ENCODE measurements around the gene RPS6KB2.
"Not testable (repeated sequence)": the region's sequence is repeated elsewhere in the genome, so short reads cannot be mapped to it uniquely, and the experiment has no call there.

RPS6KB2 gene

DNA sequence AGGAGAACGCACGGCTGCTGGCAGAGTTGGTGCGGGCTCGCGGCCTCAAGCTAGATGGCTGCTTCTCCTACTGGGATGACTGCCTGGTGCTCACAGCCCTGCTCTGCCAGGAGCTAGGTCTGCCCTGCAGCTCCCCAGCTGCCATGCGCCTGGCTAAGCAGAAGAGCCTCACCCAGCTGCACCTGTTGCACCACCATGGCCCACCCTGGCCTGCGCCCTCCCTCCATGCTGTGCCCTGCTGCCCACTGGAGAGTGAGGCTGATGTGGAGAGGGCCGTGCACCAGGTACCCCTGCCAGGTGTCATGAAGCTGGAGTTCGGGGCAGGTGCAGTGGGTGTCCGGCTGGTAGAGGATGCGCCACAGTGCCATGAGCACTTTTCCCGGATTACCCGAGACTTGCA lies 4.8 kb upstream of the RPS6KB2 start:
- no peak overlapping the region for H3K4me3 ChIP-seq (replicated peaks; ENCODE audit: low read depth, low read length)
- DNase-seq (ENCODE audit: extremely low read depth, low read depth), result no peak
- TF ChIP-seq, protein P1, sequence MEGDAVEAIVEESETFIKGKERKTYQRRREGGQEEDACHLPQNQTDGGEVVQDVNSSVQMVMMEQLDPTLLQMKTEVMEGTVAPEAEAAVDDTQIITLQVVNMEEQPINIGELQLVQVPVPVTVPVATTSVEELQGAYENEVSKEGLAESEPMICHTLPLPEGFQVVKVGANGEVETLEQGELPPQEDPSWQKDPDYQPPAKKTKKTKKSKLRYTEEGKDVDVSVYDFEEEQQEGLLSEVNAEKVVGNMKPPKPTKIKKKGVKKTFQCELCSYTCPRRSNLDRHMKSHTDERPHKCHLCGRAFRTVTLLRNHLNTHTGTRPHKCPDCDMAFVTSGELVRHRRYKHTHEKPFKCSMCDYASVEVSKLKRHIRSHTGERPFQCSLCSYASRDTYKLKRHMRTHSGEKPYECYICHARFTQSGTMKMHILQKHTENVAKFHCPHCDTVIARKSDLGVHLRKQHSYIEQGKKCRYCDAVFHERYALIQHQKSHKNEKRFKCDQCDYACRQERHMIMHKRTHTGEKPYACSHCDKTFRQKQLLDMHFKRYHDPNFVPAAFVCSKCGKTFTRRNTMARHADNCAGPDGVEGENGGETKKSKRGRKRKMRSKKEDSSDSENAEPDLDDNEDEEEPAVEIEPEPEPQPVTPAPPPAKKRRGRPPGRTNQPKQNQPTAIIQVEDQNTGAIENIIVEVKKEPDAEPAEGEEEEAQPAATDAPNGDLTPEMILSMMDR (IDR thresholded peaks at IDR 0.05; ENCODE audit: low read depth, low read length, missing control alignments), result no peak

DNA sequence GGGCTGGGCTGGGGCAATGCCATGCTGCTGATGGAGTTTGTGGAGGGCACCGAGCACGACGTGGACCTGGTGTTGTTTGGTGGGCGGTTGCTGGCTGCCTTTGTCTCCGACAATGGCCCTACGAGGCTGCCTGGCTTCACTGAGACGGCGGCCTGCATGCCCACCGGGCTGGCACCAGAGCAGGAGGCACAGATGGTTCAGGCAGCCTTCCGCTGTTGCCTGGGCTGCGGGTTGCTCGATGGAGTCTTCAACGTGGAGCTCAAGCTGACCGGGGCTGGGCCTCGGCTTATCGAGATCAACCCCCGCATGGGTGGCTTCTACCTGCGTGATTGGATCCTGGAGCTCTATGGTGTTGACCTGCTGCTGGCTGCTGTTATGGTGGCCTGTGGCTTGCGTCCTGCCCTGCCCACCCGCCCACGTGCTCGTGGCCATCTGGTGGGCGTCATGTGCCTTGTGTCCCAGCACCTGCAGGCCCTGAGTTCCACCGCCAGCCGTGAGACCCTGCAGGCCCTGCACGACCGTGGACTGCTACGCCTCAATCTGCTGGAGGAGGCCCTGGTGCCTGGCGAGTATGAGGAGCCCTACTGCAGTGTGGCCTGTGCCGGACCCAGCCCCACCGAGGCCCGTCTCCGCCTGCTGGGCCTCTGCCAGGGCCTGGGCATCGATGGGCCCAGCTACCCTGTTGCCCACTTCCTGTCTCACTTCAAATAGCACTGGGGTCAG lies 4.2 kb upstream of the RPS6KB2 start:
- no peak for DNase-seq (ENCODE audit: extremely low read depth, low read depth)
- no peak overlapping the region for H3K4me3 ChIP-seq (replicated peaks; ENCODE audit: low read depth, low read length)

DNA sequence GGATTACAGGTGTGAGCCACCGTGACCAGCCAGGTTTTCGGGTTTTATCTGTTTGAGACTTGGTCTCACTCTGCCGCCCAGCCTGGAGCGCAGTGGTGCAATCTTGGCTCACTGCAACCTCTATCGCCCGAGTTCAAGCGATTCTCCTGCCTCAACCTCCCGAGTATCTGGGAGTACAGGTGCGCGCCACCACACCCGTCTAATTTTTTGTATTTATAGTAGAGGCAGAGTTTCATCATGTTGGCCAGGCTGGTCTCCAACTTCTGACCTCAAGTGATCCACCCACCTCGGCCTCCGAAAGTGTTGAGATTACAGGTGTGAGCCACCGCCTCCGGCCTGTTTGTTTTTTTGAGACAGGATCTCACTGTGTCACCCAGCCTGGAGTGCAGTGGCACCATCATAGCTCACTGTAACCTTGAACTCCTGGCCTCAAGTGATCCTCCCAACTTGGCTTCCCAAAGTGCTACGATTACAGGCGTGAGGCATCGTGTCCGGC lies 882 bp upstream of the RPS6KB2 start:
- not testable (repeated sequence) for DNase-seq (ENCODE audit: extremely low read depth, low read depth)

More for the DNA sequence above, 4.2 kb upstream of the RPS6KB2 start:
- TF ChIP-seq, protein P1 (IDR thresholded peaks at IDR 0.05; ENCODE audit: low read depth, low read length, missing control alignments), result no peak

GRCh38 chr11:67429038-67429668 lies 859 bp downstream of the RPS6KB2 start:
- DNase-seq (ENCODE audit: extremely low read depth, low read depth), result no peak
- TF ChIP-seq, protein P1 (IDR thresholded peaks at IDR 0.05; ENCODE audit: low read depth, low read length, missing control alignments), result no peak
- peak overlapping the region; percentile 66 for H3K4me3 ChIP-seq (replicated peaks; ENCODE audit: low read depth, low read length)

More for the DNA sequence above, 882 bp upstream of the RPS6KB2 start:
- H3K4me3 ChIP-seq (replicated peaks; ENCODE audit: low read depth, low read length), result peak overlapping the region; percentile 66

DNA sequence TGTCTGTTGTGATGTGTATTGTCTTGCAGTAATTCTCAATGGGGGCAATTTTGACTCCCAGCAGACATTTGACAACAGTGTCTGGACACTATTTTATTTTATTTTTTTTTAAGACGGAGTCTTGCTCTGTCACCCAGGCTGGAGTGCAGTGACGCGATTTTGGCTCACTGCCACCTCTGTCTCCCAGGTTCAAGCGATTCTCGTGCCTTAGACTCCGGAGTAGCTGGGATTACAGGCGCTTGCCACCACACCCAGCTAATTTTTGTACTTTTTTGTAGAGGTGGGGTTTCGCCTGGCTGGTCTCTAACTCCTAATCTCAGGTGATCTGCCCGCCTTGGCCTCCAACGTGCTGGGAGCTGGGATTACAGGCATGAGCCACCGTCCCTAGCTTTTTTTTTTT lies 1.4 kb downstream of the RPS6KB2 start:
- TF ChIP-seq, protein P1 (IDR thresholded peaks at IDR 0.05; ENCODE audit: low read depth, low read length, missing control alignments), result no peak
- no peak for DNase-seq (ENCODE audit: extremely low read depth, low read depth)
- peak overlapping the region; percentile 66 for H3K4me3 ChIP-seq (replicated peaks; ENCODE audit: low read depth, low read length)

GRCh38 chr11:67431346-67432249 lies 3.3 kb downstream of the RPS6KB2 start:
- no peak overlapping the region for H3K4me3 ChIP-seq (replicated peaks; ENCODE audit: low read depth, low read length)
- TF ChIP-seq, protein P1 (IDR thresholded peaks at IDR 0.05; ENCODE audit: low read depth, low read length, missing control alignments), result no peak
- DNase-seq (ENCODE audit: extremely low read depth, low read depth), result no peak
